DMS53 (cell line): Measurements from ENCODE around the gene SERPINB5.
A peak's percentile ranks its signal among the peaks of the same experiment; 100 is the strongest.

ENCODE experiments used
- DNase-seq: peaks from one replicate; lab custom pipeline; 2025; lab: John Stamatoyannopoulos, UW

The SERPINB5 gene

GRCh38 chr18:63468575-63468974 is 8.2 kb upstream of the SERPINB5 start:
- no peak for DNase-seq

GRCh38 chr18:63470751-63471150 is 6.0 kb upstream of the SERPINB5 start:
- DNase-seq = no peak

- peak; percentile 41 for DNase-seq
Observed at GRCh38 chr18:63472380-63472779, 4.4 kb upstream of the SERPINB5 start.

- DNase-seq = no peak
Observed at GRCh38 chr18:63477200-63477599, 442 bp downstream of the SERPINB5 start.

GRCh38 chr18:63477968-63478367 is 1.2 kb downstream of the SERPINB5 start:
- no peak for DNase-seq

GRCh38 chr18:63479826-63480225 is 3.1 kb downstream of the SERPINB5 start:
- DNase-seq = no peak

- no peak for DNase-seq
Observed at GRCh38 chr18:63480476-63480875, 3.7 kb downstream of the SERPINB5 start.

GRCh38 chr18:63480915-63481314 is 4.2 kb downstream of the SERPINB5 start:
- DNase-seq = no peak

- no peak for DNase-seq
Observed at GRCh38 chr18:63487676-63488075, 10.9 kb downstream of the SERPINB5 start.

GRCh38 chr18:63488160-63488559 is 11.4 kb downstream of the SERPINB5 start:
- DNase-seq = no peak

GRCh38 chr18:63492851-63493250 is 16.1 kb downstream of the SERPINB5 start:
- no peak for DNase-seq

- no peak for DNase-seq
Observed at GRCh38 chr18:63495675-63496074, 18.9 kb downstream of the SERPINB5 start.

GRCh38 chr18:63505566-63506335 is 29.0 kb downstream of the SERPINB5 start:
- peak; percentile 63 for DNase-seq

GRCh38 chr18:63506336-63506646 is 29.5 kb downstream of the SERPINB5 start:
- no peak for DNase-seq

- no peak for DNase-seq
Observed at GRCh38 chr18:63508596-63508995, 31.8 kb downstream of the SERPINB5 start.

- DNase-seq = peak; percentile 97
Observed at GRCh38 chr18:63511285-63511684, 34.5 kb downstream of the SERPINB5 start.

- no peak for DNase-seq
Observed at GRCh38 chr18:63514326-63514725, 37.6 kb downstream of the SERPINB5 start.

GRCh38 chr18:63514888-63515678 is 38.3 kb downstream of the SERPINB5 start:
- DNase-seq = no peak

GRCh38 chr18:63515801-63516200 is 39.0 kb downstream of the SERPINB5 start:
- no peak for DNase-seq

- peak; percentile 94 for DNase-seq
Observed at GRCh38 chr18:63518178-63519012, 41.6 kb downstream of the SERPINB5 start.

- DNase-seq = no peak
Observed at GRCh38 chr18:63520053-63520685, 43.4 kb downstream of the SERPINB5 start.

- DNase-seq = no peak
Observed at GRCh38 chr18:63523660-63524059, 46.9 kb downstream of the SERPINB5 start.
